Activated CD8-positive, alpha-beta memory T cell treated with anti-CD3 and anti-CD28 coated beads, Interleukin-2, amount 50 U/mL, for 48 hours (primary cell): Measurements from ENCODE around the gene FGF6.

Source experiments
- DNase-seq: peaks from one replicate; pipeline ENCODE4 v3.0.0-alpha.2; 2020

The FGF6 gene

DNA sequence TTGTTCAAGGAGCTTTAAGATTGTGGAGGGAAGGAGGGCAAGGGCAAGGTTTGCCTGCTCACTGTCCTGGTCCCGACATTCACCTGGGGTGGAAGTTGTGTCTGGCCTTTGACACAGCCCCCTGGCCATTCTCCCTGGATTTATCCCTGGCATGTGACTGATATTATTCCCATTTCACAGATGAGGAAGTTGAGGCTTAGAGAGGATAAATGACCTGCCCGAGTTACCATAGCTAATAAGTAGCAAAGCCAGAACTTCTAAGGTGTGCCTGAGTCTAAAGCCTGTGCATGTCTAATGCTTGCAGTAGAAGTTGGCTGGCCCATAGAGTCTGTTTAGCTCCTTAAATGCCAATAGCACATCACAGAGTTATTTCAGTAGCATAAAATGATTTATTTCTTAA lies 720 bp upstream of the FGF6 start:
- no peak for DNase-seq

DNA sequence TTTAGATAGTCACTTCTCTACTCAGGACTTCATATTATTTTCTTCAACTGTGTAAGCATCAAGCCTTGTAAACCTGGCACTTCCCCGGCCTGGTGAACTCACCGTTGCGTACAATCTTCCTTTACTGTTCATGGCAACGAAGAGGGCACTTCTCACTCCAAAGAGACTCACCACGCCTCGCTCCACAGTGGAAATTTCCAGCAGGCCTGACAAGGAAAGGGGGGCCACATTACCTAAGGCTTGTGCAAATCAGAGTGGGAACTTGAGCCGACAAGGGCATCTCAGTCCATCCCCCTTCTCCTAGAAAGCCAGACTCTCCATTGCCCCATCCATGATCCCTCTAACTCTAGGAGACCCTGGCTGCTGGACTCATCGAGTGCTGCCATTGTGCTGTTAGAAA lies 1.6 kb downstream of the FGF6 start:
- DNase-seq = peak; percentile 13

DNA sequence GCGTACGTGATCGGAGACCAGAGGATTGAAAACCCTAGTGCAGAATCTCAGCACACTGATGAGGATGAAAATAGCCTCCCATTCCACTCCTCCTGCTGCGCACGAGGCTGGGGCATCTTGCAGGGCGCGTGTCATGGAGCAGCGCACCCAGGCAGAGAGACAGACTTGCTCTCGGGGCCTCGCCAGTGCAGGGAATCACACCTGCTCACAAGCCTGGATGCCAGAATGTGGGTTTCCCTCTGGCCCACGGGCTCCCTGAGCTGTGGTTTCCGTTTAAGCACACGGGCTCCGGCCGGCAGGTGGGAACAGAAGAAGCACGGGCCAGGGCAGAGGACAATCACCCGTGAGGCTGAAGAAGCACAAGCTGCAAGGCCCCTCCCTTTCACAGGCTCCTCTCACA lies 2.0 kb downstream of the FGF6 start:
- DNase-seq = peak; percentile 33

DNA sequence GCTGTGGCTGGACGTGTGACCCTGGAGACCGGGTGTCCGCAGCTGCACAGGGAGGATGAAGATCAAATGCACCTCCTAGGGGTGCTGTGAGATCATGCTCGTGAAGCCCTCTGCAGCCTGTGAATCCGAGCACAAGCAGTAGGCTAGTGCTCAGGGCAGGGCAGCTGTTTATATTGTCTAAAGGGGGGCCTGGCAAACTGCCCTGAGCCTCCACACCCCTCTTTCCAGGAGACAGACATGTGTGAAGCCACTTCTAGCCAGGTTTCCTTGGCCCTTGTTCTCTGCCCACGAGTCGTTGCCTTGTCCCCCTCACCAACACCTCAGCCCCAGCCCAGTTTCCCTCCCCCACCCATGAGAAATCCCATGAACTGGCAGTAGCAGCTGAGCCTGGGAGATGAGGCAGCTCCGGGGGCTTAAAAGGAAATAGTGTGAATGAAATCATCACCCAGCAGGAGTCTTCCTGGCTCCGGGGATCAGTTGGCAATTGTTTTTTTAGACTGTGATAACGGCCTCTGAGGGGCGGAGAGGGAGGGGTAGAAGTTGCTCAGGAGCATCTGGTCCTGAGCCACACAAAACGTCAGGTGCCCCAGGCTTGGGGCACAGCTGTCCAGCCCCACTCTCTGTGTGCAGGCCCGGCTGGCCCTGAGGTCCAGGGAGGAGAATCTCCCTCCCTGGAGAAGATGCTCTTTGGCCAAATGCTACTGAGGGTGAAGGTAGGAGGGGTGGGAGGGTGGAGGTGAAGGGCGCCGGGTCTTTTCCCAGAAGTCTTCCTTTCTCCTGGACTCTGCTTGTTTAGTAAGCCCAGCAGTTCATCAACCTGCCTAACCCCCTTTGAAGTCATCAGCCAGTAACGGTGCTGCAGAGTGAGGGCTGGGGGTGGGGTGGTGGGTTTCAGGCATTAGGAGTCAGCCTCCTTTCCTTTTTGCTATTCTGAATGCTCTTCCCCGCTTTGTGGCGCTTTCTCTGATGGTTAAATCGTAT lies 4.0 kb downstream of the FGF6 start:
- DNase-seq = peak; percentile 30

DNA sequence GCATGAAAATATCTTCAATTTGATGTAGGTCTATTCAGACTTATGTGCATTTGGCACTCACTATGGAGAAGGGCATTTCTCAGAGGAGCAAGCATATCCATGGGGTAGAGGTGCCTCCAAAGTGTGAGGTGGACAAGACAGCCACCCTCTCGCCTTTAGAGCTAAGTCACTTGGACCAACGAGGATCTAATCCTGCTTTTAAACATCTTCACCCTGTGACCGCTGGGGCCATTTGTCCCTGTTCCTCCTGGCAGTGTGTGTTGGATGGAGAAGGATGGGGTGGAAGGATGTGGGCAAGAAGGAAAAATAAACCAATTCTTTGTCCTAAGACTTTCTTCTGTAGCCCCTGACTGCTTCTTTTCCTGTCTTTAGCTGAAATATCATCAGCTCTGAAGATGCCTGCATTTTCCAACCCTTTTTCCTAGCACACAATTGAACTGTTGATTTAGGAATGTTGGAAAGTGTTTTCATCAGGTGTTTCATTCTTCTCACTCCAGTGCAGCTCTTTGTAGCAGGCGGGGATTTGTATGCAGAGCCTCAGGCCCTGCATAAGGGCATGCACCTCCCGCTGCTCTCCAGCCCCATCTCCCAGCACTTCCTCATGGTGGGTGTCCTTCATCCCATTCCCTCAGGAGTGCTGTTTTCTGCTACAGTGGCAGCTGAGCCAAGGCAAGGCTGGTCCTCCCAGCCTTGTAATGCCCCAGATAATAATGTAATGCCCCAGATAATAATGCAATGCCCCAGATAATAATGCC lies 5.3 kb downstream of the FGF6 start:
- peak; percentile 23 for DNase-seq

DNA sequence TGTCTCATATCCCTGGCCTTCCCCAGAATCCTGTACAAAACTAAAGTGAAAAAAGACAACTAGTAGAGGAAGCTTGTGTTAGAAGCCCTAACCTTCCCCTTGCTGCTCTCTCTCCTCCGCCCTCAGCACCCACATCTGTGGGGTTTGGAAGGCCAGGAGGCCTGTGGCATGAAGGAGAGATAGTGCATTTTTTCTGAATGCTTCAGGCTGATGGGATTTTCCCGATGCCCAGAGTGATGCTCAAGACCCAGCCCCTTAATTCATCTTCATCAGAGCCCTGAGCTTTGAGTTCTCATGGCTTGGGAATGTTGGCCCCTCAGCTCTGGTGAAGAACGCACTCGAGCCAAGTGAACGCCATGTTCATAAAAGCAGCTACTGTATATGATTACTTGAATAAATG lies 5.9 kb downstream of the FGF6 start:
- DNase-seq = no peak

DNA sequence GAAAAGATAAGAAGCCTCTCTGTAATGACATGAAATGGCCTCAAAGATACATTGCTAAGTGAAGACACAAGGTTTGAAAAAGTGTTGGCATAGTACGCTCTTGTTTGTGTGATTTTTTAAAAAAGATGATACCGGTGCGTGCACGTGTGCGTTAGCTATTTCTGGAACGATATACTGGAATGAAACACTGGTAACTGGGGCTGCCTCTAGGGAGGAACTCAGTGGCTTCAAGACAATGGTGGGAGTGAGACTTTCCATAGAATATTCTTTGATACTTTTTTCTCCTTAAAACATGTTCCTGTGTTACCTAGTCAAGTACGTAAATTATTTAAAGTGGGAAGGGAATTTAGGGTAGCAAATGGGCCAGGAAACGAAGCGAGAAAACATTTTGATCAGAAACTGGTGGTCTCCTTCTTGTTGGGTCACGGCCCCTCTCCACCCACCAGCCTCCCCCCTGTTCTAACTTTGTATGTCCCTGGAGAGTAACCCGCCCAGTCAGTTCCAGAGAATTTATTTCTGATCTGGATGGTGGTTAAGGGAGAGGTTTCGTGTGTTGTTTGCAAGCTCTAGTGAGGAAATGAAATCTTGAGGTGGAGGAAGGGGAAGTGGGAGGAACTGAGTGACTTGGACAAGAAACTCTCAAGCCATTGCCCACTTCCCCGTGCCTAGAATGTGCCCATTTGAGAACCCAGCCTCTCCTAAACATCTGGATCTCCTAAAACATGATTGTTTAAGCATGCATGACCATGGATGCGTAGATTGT lies 6.6 kb downstream of the FGF6 start:
- DNase-seq = no peak

DNA sequence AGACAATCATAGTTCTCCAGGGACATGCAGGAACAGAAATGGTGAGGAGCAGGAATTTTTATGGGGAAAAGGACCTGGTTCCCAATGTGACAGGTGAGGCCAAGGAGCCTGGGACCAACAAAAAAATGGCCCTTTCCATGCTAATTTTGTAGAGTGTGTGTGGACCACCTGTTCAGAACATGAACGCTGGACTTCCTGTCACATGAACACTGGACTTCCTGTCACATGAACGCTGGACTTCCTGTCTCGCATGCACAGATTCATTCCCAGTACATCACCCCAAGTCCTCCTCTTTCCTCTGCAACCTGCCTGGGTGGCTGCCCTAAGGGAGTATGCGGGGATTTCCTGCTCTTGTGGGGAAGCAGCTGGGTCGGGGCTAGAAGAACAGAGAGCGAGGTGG lies 10.1 kb downstream of the FGF6 start:
- DNase-seq = peak; percentile 40

DNA sequence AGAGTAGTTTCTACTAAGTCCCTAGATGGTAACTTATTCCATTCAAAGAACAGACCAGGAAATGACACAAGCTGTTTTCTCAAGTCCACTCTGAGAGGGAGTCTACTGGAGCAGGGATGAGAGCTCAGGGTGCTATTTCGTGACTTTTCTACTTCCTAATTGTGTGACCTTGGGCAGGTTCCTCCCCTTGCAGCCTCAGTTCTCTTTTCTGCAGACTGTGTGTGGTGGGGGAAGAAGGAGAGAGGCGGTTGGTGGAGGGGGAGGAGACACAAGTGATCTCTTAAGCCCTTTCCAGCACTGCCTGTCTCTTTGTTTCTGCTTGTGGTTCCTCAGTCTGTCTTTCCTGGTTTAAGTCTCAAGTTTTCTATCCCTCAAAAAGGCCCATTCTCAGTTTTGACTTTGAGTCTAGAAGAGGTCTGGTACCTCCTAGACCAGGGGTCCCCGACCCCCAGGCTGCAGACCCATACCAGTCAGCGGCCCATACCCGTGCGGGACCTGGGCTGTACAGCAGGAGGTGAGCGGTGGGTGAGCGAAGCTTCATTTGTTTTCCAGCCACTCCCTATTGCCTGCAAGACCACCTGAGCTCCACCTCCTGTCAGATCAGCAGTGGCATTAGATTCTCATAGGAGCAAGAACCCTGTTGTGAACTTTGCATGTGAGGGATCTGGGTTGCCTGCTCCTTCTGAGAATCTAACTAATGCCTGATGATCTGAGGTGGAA lies 10.7 kb downstream of the FGF6 start:
- peak; percentile 26 for DNase-seq

DNA sequence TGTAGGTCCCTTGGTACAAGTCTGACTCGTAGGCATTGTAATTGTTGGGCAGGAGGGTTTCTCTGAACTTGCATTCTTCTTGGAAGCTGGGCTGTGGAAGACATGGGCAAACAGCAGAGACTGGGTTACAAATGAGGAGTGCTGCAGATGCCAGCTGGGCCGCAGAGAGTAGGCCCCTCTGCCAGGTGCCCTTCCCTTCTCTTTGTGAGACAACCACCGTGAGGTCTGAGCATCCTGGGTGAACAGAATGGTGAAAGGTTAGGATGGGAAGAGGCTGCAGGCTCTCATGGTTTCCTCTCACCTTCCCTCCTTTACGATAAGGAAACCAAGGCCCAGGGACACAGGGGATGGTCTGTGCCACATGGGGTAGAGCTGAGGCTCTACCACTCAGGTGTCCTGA lies 11.3 kb downstream of the FGF6 start:
- peak; percentile 30 for DNase-seq

DNA sequence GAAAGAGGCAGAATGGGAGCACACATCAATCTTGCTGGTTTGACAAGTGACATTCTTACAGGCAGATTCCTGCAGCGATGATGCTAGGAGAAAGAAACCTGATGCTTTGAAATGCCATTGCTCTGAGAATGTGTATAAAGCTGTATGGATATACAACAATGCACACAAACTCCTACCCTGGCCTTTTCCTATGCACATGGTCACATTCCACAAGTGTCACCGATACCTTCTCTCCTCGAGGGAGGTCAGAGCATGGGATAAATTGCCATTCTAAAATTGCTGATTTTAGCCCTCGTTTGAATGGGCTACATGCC lies 11.9 kb downstream of the FGF6 start:
- peak; percentile 1 for DNase-seq

DNA sequence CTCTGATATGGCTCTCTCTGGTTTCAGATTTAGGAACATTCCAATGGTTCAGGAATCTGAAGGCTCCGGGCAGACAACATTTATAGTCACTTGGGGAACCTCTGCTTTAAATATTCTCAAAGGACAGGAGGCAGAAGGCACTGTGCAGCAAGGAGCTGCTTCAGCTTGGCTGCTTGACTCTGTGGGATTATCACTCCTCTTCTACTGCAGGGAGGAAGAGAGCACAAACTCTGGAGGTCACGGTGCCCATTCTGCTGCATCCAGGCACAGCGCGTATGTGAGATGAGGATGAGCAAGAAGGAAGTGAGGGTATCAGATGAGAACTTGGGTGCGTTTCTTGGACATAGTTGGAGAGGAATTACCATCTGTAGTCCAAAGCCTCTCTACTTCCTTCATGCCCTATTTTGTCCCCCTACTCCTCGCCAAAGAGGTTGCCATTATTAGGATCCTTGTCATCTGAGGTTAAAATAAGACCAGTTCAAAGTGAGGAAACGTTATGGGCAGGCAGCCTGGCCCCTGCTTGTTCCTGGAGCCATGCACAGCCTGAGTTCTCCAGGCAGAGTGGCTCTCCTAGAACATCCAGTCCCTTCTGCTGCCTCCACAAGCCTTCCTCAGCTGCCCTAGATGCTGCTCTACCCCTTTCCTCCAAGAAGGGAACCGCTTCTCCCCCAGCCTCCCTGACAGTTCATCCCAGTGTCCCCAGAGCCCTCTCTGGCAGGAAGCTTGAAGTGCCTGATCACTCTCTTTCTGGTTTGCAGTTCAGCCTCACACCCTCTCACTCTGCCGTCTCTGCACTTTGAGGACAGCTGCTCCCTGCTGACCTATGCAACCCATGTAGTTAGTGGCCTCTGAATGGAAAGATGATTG lies 12.5 kb downstream of the FGF6 start:
- peak; percentile 30 for DNase-seq

DNA sequence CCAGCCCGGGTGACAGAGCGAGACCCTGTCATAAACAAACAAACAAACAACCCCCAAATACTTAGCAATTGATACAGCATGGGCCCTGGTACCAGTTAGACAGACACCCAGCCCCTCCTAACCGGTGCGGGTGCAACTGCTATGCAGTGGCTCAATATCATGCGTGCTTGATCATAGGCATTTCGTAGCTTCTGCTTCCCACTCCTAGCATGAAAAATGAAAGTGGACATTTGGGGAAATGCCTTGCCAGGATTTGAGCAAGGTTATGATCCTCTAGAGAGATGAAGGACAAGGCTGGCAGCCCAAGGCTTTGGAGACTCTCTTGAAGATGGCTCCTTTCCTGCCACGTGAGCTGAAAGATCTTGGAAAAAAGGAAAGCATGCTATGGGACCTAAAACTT lies 13.7 kb downstream of the FGF6 start:
- peak; percentile 23 for DNase-seq

DNA sequence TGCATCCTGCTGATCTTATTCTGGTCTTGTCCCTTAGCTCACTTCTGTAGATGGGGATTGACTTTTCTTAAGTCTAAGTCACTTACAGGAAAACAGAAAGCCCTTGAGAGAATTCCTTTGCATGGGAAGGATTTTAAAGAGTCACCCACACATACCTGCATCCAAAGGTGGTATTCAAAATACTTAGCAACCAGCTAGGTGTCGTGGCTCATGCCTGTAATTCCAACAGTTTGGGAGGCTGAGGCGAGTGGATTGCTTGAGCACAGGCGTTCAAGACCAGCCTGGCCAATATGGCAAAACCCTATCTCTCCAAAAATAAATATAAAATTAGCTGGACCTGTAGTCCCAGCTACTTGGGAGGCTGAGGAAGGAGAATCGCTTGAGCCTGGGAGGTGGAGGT lies 14.2 kb downstream of the FGF6 start:
- no peak for DNase-seq

DNA sequence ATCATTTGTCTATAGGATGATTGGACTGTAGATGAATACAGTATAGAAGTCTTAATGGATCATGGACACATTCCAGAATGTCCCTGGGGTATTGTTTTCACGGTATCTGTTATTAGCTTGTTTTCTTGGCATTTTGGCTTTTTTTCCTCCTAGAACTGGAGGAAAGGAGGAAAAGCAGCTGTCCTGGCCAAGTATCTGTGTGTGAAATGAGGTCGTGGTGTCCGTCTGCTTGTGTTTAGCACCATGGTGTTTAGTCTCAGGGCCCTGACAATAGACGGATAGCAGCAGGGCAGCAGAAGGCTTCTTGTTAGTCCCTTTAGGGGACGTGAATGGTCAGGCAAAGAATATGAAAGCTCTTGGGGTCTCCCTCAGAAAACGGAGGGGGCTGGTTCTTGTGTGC lies 21.2 kb downstream of the FGF6 start:
- no peak for DNase-seq

DNA sequence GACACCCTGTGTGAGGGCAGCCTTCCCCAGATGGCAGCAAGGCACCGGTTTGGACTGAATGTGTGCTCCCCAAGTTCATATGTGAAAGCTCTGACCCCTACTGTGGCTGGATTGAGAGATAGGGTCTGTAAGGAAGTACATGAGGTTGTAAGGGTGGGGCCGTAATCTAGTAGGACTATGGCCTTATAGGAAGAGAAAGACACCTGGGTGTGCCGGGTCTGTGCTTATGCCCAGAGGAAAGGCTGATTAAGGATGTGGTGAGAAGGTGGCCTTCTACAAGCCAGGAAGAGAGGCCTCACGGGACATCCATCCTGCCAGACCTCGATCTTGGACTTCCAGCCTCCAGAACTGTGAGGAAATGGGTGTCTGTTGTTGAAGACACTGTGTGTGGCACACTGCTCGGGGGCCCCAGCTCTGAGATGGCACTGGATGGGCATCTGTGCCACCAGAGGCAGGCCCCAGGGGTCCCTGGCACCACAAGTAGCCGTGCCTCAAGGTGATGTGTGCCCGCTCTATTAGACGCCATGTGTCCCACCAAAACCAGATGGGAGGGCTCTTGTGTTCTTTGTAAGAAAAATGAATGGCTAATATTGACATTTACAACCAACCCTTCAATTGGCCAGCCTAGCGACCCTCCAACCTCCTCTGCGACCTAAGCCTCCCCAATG lies 22.0 kb downstream of the FGF6 start:
- no peak for DNase-seq

DNA sequence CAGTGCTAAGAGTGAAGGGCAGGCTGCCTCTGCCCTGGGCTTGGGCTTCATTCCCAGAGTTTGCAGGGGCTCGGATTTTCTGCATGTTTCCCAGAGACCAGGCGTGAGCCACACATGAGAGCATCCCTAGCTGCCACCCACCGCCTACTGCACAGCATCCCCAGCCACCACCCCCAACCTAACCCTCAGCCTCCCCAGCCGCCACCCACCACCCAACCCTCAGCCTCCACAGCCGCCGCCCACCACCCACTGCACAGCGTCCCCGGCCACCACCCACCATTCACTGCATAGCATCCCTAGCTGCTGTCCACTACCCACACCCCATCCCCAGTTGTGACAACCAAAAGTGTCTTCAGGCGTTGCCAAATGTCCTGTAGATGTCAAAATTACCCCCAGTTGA lies 22.6 kb downstream of the FGF6 start:
- no peak for DNase-seq

DNA sequence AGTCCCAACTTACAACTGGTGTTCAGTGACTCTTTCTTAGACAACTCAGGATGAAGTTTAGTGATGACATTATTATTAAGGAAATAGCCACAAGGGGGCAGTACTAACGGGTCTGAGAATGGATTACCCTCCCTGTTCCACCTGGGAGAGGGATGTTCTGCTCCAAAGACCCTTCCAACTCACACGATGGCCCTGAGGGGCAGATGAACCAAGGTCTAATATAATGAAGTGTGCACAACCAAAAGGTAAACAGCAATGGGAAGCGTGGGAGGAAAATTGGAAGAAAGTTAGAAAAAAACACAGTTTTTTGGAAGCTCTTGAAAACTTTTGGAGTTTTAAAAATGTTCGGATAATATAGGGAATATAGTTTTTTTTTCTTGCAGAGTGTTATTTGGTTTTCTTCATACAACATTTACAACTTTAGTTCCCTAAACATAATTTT lies 24.0 kb downstream of the FGF6 start:
- peak; percentile 51 for DNase-seq

DNA sequence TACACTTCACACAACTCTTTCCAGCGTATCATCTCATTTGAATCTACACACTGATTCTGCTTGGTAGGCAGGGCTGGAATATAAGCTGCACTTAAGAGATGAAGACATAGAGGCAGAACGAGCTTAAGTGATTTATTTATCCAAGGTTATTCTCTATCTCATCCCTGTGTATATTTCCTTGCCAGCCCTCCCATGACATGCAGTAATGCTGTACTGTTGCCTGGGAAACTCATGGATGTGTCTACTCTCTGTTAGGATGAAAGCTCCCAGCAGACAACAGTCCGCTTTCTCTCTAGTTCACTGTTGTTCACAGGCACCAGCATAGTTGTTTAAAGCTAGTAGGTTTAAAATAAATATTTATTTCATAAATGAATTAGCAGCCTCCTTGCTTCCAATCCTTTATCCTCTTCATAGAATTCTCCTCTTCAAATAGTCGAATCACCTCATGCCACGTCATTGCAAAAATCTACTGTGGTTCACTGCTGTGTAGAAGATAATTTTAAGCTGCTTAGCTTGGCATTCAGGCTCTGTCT lies 25.4 kb downstream of the FGF6 start:
- no peak for DNase-seq

DNA sequence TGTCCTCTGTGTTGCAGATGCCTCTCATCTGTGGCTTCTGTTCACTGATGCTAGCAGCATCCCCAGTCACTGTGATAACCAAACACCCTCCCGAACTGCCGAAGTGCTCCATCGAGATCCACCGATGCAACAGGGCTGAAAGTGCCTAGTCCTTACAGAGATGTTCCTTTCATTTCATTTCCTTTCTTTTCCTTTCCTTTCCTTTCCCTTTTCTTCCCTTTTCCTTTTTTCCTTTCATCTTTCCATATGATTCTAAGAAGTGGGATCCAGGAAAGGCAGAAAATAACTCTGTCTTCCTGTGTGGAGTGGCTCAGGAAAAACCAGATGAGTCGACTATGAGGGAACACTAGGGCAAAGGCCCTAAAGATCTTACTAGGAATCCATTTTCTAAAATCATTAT lies 26.7 kb downstream of the FGF6 start:
- peak; percentile 17 for DNase-seq

DNA sequence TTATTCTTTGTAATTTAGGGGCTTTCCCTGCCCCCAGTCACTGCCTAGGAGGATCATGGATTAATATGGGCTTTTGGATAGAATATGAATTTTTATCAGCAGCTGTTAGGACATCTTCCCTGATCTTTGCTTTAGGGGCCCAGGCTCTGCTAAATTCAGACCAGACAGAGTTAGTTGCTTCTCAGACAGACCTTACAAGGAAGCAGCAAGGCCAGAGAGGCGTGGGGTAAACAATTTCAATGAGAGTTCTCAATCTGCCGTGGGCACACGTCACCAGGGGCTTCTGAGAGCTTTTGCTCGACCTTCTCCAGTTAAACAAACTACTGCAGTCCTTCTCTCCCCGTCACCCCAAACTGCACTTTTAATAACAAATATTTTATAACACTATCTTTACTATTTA lies 27.7 kb downstream of the FGF6 start:
- no peak for DNase-seq
